SKM-1 treated with dmso at 0.1 percent for 144 hours (cell line): ENCODE measurements around the gene TMEM92.

Experiments used
- DNase-seq: peaks from one replicate; lab custom pipeline; 2025; ENCODE audit not compliant: unreplicated experiment; lab: John Stamatoyannopoulos, UW

Gene TMEM92

GRCh38 chr17:50322271-50322670 is 48.0 kb downstream of the TMEM92 start:
- no peak for DNase-seq

GRCh38 chr17:50323060-50323459 is 48.8 kb downstream of the TMEM92 start:
- no peak for DNase-seq

- DNase-seq, result no peak
These were observed 51.6 kb downstream of the TMEM92 start for GRCh38 chr17:50325906-50326305.

GRCh38 chr17:50326831-50327364 is 52.6 kb downstream of the TMEM92 start:
- DNase-seq, result no peak

GRCh38 chr17:50328363-50329325 is 54.4 kb downstream of the TMEM92 start:
- no peak for DNase-seq

GRCh38 chr17:50329716-50330115 is 55.5 kb downstream of the TMEM92 start:
- DNase-seq, result no peak

- no peak for DNase-seq
These were observed 56.0 kb downstream of the TMEM92 start for GRCh38 chr17:50330151-50330775.
